GM19468 (cell line): Measurements from ENCODE around the gene MTMR12.

Experiments
- ATAC-seq: cut with Tn5 transposase; IDR thresholded peaks from one replicate; pipeline ENCODE4 v1.9.1; 2021; ENCODE audit warnings: mild to moderate bottlenecking, moderate library complexity, moderate number of reproducible peaks; ENCODE audit not compliant: unreplicated experiment; ENCODE audit errors: extremely low read depth

The MTMR12 gene, protein sequence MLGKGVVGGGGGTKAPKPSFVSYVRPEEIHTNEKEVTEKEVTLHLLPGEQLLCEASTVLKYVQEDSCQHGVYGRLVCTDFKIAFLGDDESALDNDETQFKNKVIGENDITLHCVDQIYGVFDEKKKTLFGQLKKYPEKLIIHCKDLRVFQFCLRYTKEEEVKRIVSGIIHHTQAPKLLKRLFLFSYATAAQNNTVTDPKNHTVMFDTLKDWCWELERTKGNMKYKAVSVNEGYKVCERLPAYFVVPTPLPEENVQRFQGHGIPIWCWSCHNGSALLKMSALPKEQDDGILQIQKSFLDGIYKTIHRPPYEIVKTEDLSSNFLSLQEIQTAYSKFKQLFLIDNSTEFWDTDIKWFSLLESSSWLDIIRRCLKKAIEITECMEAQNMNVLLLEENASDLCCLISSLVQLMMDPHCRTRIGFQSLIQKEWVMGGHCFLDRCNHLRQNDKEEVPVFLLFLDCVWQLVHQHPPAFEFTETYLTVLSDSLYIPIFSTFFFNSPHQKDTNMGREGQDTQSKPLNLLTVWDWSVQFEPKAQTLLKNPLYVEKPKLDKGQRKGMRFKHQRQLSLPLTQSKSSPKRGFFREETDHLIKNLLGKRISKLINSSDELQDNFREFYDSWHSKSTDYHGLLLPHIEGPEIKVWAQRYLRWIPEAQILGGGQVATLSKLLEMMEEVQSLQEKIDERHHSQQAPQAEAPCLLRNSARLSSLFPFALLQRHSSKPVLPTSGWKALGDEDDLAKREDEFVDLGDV

DNA sequence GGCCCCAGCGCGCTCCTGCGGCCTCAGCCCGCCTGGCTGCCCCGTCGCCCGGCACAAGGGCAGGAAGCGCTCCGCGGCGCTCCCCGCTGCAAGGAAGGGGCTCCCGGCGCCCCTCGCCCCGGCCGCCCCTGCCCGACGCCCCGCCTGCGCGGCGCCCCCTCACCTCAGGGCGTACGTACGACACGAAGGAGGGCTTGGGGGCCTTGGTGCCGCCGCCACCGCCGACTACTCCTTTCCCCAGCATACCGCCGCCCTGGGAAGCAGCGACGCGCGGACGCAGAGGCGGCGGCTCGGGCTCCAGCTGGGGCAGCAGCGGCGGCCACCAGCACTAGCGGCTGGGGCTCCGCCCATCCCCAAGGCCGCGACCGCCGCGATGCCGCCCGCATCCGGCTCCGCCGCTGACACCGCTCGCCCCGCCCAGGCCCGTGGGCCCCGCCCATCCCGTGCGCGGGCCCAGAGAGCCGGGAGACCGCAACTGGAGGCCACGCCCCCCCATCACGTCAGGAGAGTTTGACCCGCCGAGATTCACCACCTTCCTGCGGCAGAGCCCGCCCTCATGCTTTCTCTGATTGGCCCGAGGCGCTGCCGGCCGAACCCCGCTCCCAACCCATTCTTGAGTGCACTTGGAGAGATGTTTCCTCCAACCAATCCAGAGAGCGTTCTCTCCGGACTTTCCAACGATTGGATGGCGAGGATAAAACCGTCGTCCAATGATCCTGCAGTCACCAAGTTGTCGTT is at the start of gene MTMR12:
TSS of gene MTMR12 (minus strand) at position 345 of the 738 bp plus-strand sequence. CDS start at position 244, 101 bp downstream.
- ATAC-seq: peak; percentile 94

DNA sequence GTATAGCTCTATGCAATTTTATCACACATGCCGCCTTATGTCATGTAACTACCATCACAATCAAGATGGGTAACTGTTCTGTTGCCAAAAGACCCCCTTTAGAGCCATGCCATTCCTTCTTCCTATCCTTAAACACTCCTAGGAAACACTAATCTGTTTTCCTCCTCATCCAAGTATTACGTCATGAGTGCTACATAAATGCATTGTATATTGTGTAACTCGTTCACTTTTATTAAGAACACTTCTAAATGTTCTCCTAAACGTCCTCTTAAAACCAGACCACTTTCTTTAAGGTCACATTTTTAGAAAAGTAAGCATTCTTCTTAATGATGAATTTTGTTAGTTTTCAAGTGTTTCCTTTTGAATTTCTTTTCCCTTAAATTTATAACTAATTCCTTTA is 49.8 kb upstream of the MTMR12 start:
- no peak for ATAC-seq

DNA sequence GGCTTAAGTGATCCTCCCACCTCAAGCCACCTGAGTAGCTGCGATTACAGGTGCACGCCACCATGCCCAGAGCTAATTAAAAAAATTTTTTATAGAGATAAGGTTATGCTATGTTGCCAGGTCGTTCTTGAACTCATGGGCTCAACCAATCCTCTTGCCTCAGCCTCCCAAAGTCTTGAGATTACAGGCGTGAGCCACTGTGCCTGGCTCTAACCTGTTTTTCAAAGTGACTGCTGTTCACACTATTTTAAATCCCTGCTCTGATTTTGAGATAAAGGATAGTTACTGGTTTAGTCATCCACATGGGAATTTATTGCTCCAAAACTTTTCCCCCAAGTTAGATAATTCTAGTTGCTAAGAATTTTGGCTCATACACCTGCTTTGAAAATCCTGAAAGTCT is 48.2 kb upstream of the MTMR12 start:
- no peak for ATAC-seq

DNA sequence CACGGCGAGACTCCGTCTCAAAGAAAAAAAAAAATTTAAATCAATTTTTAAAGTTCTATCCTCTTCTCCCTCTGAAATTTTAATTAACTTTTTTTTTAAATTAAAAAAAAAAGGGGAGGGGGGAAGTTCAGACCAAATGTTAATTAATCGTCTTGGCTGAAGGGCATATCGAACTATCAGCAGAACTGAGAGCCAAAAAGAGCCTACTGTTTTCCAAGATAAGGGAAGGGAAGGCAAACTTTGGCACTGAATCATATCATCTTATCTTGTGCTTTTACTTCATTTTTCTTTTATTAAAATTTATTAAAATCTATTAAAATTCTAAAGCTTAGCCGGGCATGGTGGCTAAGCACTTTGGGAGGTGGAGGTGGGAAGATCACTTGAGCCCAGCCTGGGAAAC is 45.9 kb upstream of the MTMR12 start:
- ATAC-seq: no peak

DNA sequence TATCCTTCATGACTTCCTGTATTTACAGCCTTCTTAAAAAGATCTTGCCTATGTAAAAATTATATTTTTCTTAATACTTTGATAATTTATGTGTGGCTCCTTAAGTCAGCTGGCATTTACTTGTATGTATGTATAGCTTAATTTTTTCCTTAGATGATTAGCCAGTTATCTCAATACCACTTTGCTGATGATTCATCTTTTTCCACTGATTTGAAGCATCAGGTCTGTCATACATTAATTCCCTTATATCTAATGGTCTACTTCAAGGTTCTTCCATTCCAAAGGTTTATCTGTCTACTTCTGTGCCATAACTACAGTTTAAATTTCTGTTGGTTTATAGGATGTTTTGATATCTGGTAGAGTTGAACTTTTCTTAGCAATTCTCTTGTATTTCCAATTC is 44.9 kb upstream of the MTMR12 start:
- ATAC-seq: no peak

DNA sequence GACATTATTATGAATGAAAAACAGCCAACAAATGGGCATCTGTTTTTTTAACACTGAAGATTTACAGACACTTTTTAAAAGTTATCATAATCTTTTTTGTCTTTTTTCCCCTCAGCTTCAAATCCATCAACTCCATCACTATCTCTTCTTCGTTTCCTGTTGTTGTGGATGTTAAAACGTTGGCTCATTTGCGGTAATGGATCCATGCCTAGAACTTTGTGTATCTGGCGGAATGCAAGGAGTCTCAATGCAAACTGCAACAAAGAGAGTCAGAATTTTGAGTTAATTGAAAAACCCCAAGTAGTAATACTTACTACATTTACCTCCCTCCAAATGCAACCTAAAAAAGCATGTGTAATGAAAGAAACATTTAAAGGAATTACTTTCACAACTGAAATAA is 42.9 kb upstream of the MTMR12 start:
- ATAC-seq: no peak

DNA sequence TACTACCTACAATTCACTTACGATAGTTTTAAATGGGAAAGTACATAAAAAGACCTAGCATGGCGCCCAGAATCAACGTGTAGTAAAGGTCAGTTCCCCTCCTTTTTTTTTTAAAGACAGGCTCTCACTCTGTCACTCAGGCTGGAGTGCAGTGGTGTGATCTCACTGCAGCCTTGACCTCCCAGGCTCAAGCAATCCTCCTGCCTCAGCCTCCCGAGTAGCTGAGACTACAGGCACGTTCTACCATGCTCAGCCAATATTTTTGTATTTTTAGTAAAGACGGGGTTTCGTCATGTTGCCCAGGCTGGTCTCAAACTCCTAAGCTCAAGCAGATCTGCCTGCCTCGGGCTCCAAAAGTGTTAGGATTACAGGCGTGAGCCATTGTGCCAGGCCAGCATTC is 40.7 kb upstream of the MTMR12 start:
- no peak for ATAC-seq

DNA sequence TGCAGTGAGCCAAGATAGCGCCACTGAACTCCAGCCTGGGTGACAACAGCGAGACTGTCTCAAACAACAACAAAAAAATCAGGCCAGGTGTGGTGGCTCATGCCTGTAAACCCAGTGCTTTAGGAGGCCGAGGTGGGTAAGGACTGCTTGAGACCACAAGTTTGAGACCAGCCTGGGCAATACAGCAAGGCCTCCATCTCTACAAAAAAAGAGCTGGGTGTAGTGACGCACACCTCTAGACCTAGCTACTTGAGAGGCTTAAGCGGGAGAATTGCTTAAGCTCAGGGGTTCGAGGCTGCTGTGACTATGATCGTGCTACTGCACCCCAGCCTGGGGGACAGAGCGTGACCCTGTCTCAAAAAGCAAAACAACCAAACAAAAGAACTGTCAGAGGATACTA is 39.9 kb upstream of the MTMR12 start:
- no peak for ATAC-seq

DNA sequence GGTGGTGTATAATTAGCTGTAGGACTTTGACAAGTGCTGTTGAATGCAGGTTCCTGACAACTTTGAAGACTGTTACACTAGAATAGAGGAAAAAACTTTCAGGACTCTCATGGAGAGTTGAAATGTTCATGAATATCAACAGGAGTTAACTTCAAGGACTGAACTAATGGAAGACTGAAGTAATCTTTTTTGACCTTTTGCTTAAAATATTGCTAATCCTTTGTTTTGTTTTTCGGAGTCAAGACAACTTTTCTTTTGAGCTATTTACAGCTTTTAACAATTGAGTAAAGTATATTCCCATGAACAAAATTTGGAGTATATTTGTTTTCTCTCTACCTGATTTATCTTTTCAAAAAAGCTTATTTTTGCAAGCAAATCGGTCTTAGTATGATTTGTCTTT is 34.1 kb upstream of the MTMR12 start:
- no peak for ATAC-seq

DNA sequence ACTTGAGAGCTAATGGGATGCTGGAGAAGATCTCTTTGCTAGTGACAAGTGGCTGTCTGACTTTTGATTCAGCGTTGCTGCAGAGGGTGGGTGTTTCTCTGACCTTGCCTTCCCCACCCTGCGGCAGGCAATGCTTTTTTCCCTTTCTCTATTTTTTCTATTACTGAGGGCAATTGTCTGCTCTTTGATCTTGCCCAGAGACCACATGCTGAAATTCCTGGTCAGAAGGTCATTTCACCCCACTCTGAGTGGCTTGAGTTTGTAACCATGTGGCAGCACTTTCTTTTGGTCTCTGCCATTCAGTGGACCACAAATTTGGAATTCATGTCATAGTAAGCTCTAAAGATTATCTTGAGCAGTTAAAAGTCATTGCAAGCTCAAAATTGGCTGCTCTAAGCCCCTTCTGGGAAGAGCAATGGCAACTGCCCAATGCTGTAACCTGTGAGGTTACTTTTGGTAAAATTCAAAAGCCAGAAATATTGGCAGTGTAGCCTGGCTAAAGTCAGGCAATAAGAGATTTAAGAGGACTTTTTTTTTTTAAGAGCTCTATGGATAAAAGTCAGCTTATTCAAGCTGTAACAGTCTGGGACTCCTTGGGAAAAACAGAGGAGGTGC is 30.4 kb upstream of the MTMR12 start:
- no peak for ATAC-seq

DNA sequence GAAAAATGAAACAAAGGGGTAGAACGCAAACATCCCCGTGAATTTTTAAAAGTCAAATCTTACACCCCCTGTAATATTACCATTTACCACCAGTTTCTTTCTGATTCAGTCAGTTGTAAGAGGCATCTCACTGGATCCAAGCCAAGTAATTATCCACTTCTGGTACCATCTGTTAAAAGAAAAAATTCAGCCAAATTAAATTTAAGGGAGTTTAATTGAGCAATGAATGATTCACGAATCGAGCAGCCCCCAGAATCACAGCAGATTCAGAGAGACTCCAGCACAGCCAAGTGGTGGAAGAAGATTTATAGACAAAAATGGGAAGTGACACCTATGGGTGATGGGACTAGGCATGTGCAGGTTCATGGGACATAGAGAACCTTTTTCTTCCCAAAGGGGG is 29.9 kb upstream of the MTMR12 start:
- no peak for ATAC-seq

DNA sequence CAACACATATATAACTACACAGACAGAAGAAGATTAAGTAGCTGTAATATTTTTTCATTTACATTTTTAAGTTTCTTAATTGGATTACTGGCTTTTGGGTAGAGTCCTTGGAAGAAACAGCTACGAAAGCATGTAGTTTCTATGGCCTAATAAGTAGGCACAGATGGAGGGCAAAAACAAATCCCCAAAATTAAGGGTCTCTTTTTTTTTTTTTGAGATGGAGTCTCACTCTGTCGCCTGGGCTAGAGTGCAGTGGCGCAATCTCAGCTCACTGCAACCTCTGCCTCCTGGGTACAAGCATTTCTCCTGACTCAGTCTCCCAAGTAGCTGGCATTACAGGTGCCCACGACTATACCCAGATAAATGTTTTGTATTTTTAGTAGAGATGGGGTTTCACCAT is 27.1 kb upstream of the MTMR12 start:
- ATAC-seq: no peak

DNA sequence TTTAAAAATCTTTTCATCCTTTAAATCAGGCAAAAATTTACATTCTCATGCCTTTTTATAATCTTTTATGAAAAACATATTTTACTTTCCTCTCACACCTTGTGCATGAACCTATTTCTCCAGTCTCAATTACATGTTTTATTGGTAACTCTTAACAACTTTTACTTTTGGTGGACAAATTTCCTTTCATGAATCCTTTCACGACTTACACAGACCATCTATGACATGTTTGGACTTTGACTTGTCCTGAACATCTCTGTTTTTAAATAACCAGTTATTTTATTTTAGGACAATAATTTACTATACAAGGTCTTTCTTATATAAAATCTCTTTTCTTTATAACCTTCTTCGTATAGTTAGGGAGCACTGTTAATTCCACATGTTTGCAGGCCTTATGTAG is 26.5 kb upstream of the MTMR12 start:
- no peak for ATAC-seq

DNA sequence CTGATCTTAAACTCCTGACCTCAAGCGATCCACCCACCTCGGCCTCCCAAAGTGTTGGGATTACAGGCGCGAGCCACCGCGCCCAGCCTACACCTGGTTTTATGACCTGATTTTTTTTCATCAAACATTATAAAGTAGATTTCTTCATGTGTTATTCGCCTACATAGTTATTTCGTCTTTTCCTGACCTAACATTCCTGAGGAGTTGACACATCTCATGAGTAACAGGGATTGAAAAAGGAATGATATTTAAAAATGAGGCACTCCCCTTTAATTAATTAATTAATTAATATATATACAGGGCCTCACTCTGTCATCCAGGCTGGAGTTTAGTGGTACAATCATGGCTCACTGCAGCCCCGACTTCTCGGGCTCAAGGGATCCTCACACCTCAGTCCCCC is 20.2 kb upstream of the MTMR12 start:
- no peak for ATAC-seq

DNA sequence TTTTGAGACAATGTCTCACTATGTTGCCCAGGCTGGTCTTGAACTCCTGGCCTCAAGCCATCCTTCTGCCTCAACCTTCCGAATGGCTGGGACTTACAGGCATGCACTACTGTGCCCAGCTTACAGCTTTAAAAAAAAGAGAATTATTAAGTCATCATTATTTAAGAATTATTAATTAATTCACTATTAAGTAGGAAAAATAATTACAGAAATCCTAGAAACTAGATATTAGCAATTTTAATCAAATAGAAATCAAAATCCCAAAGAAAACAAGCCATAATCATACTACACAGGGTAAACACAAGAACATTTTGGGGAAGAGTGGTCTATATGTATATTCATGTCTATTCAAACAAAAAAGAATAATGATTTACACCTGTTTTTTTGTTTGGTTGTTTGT is 19.6 kb upstream of the MTMR12 start:
- no peak for ATAC-seq

DNA sequence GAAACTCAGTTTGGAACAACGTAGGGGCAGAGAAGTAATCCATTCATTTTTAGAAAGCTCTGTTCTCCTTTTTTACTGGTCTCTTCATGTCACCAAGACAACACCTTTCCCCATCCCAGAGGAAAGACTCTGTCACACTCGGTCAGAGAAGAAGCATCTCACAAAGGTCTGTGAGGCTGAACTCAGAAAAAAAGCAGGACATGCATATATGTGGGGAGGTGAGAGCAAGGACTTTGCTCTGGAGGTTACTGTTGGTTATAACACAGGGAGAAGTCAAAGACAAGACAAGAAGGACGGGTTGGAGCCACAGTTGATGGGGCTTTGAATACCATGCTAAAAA is 19.2 kb upstream of the MTMR12 start:
- ATAC-seq: no peak

DNA sequence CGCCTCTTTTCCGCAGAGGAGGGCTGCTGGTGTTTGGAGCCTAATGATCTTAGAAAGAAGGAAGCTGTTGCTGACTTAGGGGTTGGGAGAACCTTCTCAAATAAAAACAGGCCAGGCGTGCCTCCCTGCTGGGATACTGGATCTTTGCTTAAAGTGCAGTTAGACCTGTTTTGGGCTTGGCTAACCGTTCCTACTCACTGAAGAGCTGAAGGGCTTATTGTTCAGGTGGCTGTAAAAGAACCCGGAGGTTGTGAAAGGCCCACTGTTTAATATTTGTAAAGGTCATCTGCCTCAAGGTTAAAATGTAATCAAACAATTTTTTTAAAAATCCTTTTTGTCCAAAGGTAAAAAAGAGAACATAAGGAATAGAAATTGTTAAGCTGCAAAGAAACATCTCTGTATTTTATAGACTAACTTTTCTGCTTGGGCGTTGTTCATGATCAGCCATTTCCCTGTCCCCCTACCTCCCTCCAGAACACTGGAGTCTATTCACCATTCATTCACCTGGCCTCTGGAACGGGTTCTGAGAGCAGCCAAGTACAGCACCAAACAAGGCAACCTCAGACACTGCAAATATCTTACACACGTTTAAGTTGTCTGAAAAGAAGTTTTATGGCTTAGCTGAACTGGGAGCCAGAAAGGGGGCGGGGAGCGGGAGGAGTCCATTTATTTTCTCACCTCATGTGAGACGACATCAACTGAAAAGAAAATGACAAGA is 18.6 kb upstream of the MTMR12 start:
- ATAC-seq: no peak

DNA sequence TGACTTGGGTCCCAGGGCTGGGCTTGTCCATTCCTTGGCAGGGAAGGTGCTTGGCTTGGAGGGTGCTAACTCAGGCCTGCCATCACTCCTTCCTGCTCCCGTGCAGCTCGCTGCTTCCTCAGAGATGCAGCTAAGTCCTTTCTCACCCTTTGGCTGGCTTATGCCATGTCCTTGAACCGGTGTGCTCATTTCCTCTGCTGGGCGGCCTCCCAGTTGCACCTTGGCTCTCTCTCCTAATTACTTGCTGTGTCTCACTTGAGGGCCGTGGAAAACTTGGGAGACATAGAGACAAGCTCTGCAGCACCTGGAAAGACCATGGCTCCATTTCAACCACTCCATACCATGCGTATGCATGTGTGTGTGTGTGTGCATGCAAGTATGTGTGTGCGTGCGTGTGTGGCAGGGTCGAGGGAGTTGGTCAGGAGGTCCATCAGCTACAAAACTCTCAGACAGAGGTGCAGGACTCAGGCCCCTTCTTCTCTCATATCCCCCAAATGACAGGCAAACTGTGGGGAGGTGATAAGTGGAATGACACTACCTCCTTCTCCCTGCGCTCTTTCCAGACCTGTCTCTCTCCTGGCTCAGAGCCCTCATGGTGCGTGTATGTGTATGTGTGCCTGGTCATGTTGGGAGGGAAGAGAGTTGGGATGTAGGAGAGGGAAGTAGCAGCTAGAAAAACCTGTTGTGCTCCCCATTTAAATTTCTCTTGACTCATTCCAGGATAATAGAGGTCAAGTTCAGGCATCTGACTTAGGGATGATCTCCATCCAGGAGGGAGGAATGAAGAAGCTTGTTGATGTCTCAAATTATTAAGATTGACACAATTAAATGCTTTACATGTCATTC is 17.6 kb upstream of the MTMR12 start:
- no peak for ATAC-seq

DNA sequence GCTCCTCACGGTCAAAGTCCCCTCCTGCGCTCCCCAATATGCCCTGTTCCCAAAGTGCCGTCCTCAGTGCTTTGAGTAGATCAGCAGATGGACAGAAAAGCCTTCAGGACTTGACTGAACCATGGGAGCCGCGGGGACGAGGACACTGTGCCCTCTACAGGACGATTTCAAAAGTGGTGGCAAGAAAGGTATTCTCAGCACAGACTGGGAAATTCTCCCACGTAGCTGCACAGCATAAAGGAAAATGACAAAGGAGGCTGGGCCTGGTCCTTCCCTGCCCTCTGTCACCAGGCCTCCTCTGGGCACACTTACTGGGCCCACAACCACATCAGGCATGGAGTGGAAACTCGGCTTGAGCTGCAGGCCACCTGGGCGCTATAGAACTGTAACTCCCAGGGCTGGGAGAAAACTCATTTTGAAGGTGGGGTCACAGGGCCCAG is 16.7 kb upstream of the MTMR12 start:
- peak; percentile 18 for ATAC-seq
